ENCODE measurements around the gene LMCD1.

DNA sequence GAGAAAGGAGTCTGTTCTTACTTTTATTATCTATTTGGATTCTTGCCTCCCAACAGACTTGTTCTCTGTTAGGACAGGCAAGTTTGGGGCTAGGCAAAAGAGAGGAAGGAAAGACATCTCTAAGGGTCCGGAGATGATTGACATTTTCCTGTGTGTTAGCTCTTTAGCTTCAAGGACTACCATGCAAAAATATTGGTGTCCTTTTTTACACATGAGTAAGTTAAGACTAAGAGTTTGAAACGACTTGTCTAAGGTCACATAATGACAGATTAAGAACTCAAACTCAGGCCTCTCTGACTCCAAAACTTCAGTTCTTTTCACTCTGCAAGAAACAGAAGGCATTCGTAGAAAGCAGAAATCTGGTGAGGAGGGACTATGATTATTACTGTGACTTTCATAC lies 5.9 kb downstream of the LMCD1 start:
- TF ChIP-seq, protein P1, sequence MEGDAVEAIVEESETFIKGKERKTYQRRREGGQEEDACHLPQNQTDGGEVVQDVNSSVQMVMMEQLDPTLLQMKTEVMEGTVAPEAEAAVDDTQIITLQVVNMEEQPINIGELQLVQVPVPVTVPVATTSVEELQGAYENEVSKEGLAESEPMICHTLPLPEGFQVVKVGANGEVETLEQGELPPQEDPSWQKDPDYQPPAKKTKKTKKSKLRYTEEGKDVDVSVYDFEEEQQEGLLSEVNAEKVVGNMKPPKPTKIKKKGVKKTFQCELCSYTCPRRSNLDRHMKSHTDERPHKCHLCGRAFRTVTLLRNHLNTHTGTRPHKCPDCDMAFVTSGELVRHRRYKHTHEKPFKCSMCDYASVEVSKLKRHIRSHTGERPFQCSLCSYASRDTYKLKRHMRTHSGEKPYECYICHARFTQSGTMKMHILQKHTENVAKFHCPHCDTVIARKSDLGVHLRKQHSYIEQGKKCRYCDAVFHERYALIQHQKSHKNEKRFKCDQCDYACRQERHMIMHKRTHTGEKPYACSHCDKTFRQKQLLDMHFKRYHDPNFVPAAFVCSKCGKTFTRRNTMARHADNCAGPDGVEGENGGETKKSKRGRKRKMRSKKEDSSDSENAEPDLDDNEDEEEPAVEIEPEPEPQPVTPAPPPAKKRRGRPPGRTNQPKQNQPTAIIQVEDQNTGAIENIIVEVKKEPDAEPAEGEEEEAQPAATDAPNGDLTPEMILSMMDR (IDR thresholded peaks at IDR 0.05): no peak
- TF ChIP-seq EP300 (IDR thresholded peaks at IDR 0.05): no peak
- no peak for TF ChIP-seq POLR2A (IDR thresholded peaks at IDR 0.05)
- no peak for TF ChIP-seq POLR2AphosphoS5 (IDR thresholded peaks at IDR 0.05)

Data from sigmoid colon (tissue), 4 donors.